ENCODE data around the gene KMO.

DNA sequence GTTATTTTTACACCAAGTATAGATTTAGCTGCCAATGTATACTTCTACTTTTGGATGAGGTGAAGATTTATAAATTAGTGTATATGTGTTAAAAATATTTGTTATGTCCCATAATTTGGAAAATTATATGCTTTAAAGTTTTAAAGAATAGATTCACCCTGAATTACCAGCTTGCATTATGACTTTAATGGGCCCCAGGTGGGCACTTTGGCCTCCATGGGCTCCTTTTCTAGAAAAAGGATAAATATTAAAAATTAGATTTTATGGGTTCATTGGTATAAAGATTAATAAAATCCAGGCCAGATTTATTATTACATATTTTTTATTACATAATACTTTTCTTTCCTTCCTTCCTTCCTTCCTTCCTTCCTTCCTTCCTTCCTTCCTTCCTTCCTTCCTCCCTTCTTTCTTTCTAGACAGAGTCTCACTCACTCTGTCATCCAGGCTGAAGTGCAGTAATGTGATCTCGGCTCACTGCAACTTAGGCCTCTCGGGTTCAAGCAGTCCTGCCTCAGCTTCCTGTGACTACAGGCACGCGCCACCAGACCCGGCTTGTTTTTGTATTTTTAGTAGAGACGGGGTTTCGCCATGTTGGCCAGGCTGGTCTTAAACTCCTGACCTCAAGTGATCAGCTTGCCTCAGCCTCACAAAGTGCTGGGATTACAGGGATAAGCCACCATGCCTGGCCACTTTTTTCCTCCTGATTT, 21.9 kb downstream of the KMO start:
- no peak for TF ChIP-seq POLR2A (IDR thresholded peaks at IDR 0.05)
- TF ChIP-seq, protein P1, sequence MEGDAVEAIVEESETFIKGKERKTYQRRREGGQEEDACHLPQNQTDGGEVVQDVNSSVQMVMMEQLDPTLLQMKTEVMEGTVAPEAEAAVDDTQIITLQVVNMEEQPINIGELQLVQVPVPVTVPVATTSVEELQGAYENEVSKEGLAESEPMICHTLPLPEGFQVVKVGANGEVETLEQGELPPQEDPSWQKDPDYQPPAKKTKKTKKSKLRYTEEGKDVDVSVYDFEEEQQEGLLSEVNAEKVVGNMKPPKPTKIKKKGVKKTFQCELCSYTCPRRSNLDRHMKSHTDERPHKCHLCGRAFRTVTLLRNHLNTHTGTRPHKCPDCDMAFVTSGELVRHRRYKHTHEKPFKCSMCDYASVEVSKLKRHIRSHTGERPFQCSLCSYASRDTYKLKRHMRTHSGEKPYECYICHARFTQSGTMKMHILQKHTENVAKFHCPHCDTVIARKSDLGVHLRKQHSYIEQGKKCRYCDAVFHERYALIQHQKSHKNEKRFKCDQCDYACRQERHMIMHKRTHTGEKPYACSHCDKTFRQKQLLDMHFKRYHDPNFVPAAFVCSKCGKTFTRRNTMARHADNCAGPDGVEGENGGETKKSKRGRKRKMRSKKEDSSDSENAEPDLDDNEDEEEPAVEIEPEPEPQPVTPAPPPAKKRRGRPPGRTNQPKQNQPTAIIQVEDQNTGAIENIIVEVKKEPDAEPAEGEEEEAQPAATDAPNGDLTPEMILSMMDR (IDR thresholded peaks at IDR 0.05) = no peak
